SK-N-SH treated with all-trans-retinoic acid at 6 μM for 48 hours (cell line): Measurements from ENCODE around the gene NOCT.

ENCODE experiments used
- CREB5 ChIP-seq: fragments of 250-450 bp; sonication (Bioruptor Pico); IDR thresholded peaks from 2 replicates; pipeline ENCODE4 v1.5.1; 2020; ENCODE audit warnings: low read depth, mild to moderate bottlenecking, moderate library complexity
- CSRNP3 ChIP-seq: fragments of 250-450 bp; sonication (Bioruptor Pico); IDR thresholded peaks from 2 replicates; pipeline ENCODE4 v1.5.1; 2021; ENCODE audit warnings: mild to moderate bottlenecking, moderate library complexity
- ISL1 ChIP-seq: fragments of 250-450 bp; sonication (Bioruptor Pico); IDR thresholded peaks from 2 replicates; pipeline ENCODE4 v2.1.2; 2022; ENCODE audit warnings: mild to moderate bottlenecking, moderate library complexity
- TCF4 ChIP-seq: fragments of 250-450 bp; sonication (Bioruptor Pico); IDR thresholded peaks from 2 replicates; pipeline ENCODE4 v1.8.0; 2021; ENCODE audit warnings: mild to moderate bottlenecking, moderate library complexity, borderline replicate concordance
- ZNF565 ChIP-seq: fragments of 450-650 bp; formaldehyde crosslinking; conservative IDR thresholded peaks from 2 replicates; pipeline ENCODE4 v1.5.0; 2020; ENCODE audit warnings: low read depth, mild to moderate bottlenecking, moderate library complexity

GRCh38 chr4:139018501-139018900, 2.9 kb downstream of the NOCT start:
- TF ChIP-seq CREB5 (CRISPR knock-in tag): no peak
- no peak for TF ChIP-seq CSRNP3
- TF ChIP-seq TCF4 (CRISPR knock-in tag): no peak
- no peak for TF ChIP-seq ISL1 (CRISPR knock-in tag)
- TF ChIP-seq ZNF565 (CRISPR knock-in tag): no peak
